Thoracic aorta (tissue), 2 donors: ENCODE data around the gene GGA2. TPM values are rescaled to one million over a fixed set of nuclear protein-coding genes. Genes with fewer than 3 reads are reported as not detected.
"Not testable (repeated sequence)": the region's sequence is repeated elsewhere in the genome, so short reads cannot be mapped to it uniquely, and the experiment has no call there.

ENCODE experiments used
- ATAC-seq: fragments of 150-250 bp; one replicate; pipeline ENCODE4 v1.8.0; 2017; ENCODE audit warnings: low read depth; ENCODE audit not compliant: insufficient number of reproducible peaks, low FRiP score
- DNase-seq: peaks from one replicate; pipeline ENCODE4 v3.0.0-alpha.2; 2020; ENCODE audit warnings: low spot score
- H3K27ac ChIP-seq, 2 donors: fragments of 200-600 bp; sonication (generic); 1 replicate in 1 of 2; 2 replicates in 1 of 2; pipeline ENCODE4 v1.5.1; 2016; ENCODE audit warnings: mild to moderate bottlenecking in 2 of 2, moderate library complexity in 2 of 2
- H3K27me3 ChIP-seq: fragments of 200-600 bp; sonication (generic); replicated peaks from 2 replicates; pipeline ENCODE4 v1.6.0; 2016; ENCODE audit warnings: mild to moderate bottlenecking; ENCODE audit not compliant: insufficient read depth
- H3K36me3 ChIP-seq: fragments of 200-600 bp; sonication (generic); one replicate; pipeline ENCODE4 v1.5.1; 2016
- H3K4me1 ChIP-seq, 2 donors: fragments of 200-600 bp; sonication (generic); 1 replicate in 1 of 2; 2 replicates in 1 of 2; pipeline versions ENCODE4 v1.5.1 to v1.6.0; 2016; ENCODE audit warnings: low read depth in 2 of 2, mild to moderate bottlenecking in 1 of 2; ENCODE audit not compliant: control insufficient read depth in 1 of 2
- H3K4me3 ChIP-seq: fragments of 200-600 bp; sonication (generic); 2 replicates; pipeline ENCODE4 v1.5.1; 2016; ENCODE audit warnings: mild to moderate bottlenecking
- H3K9me3 ChIP-seq: fragments of 200-600 bp; sonication (generic); 2 replicates; pipeline ENCODE4 v1.5.1; 2016
- CTCF ChIP-seq: fragments of 200-600 bp; sonication (generic); IDR thresholded peaks from one replicate; pipeline ENCODE4 v1.5.1; 2019; ENCODE audit warnings: antibody characterized with exemption
- total RNA-seq, 2 donors: library from RNA; depleted of rRNA; stranded (reverse); fragments of >200 nt; gene quantifications; one replicate each; pipeline versions ENCODE4 v1.1.0 to v1.2.3, GENCODE V29; 2016

GGA2 gene
- total RNA-seq, 2 donors from 2014 or later = 61.7 to 61.9 TPM

GRCh38 chr16:23485841-23486240 lies 24.5 kb downstream of the GGA2 start:
- H3K4me1 ChIP-seq = no peaks in the 10 kb centered on the region
- no peak for DNase-seq
- ATAC-seq = no peak
- H3K27me3 ChIP-seq = no peaks in the 10 kb centered on the region
- H3K9me3 ChIP-seq = no peaks in the 10 kb centered on the region
- H3K36me3 ChIP-seq = peaks cover 82% of the 10 kb centered on the region
- no peak overlapping the region for H3K27ac ChIP-seq
- no peak overlapping the region for H3K4me3 ChIP-seq
- TF ChIP-seq CTCF = no peak

- Histone ChIP-seq H3K4me3 (no peak overlapping the region), H3K4me1 (no peaks in the 10 kb centered on the region), H3K9me3 (no peaks in the 10 kb centered on the region), H3K36me3 (peaks cover 85% of the 10 kb centered on the region), H3K27ac (no peak overlapping the region), H3K27me3 (no peaks in the 10 kb centered on the region)
- ATAC-seq = no peak
- DNase-seq = no peak
- TF ChIP-seq CTCF = no peak
These were observed 25.1 kb downstream of the GGA2 start for GRCh38 chr16:23485257-23485614.

- no peak for DNase-seq
- Histone ChIP-seq H3K36me3 (peaks cover 85% of the 10 kb centered on the region), H3K4me3 (no peak overlapping the region), H3K4me1 (no peaks in the 10 kb centered on the region), H3K27ac (no peak overlapping the region), H3K9me3 (no peaks in the 10 kb centered on the region), H3K27me3 (no peaks in the 10 kb centered on the region)
- no peak for ATAC-seq
- TF ChIP-seq CTCF = no peak
These were observed 25.6 kb downstream of the GGA2 start for GRCh38 chr16:23484510-23485256.

- not testable (repeated sequence) for ATAC-seq, H3K9me3 ChIP-seq, DNase-seq, H3K4me3 ChIP-seq, H3K27me3 ChIP-seq, H3K27ac ChIP-seq, H3K4me1 ChIP-seq
- peaks cover 85% of the 10 kb centered on the region for H3K36me3 ChIP-seq
These were observed 26.8 kb downstream of the GGA2 start for GRCh38 chr16:23483492-23483891.

GRCh38 chr16:23482778-23483177 lies 27.5 kb downstream of the GGA2 start:
- peaks cover 83% of the 10 kb centered on the region for H3K36me3 ChIP-seq
- no peak overlapping the region for H3K27ac ChIP-seq
- DNase-seq (no peak), ATAC-seq (no peak)
- no peaks in the 10 kb centered on the region for H3K4me1 ChIP-seq
- H3K27me3 ChIP-seq = no peaks in the 10 kb centered on the region
- no peak for TF ChIP-seq CTCF
- H3K9me3 ChIP-seq = no peaks in the 10 kb centered on the region
- no peak overlapping the region for H3K4me3 ChIP-seq

GRCh38 chr16:23480257-23480656 lies 30.0 kb downstream of the GGA2 start:
- H3K4me1 ChIP-seq = no peaks in the 10 kb centered on the region
- no peak overlapping the region for H3K27ac ChIP-seq
- TF ChIP-seq CTCF = no peak
- H3K9me3 ChIP-seq = no peaks in the 10 kb centered on the region
- ATAC-seq (no peak), DNase-seq (no peak)
- H3K4me3 ChIP-seq = no peak overlapping the region
- peaks cover 71% of the 10 kb centered on the region for H3K36me3 ChIP-seq
- no peaks in the 10 kb centered on the region for H3K27me3 ChIP-seq
